22Rv1 (cell line): ENCODE results near the gene EMP3.

Experiments used
- H3K27ac ChIP-seq: fragments of 450-650 bp; 2 replicates; pipeline ENCODE4 v1.5.1; 2017
- ZFX ChIP-seq: fragments of 450-650 bp; IDR thresholded peaks from 2 replicates; pipeline ENCODE4 v1.6.1; 2017; ENCODE audit warnings: antibody characterized with exemption, borderline replicate concordance
- TF ChIP-seq, protein P1 (sequence below): fragments of 450-650 bp; IDR thresholded peaks from 2 replicates; pipeline ENCODE4 v1.5.1; 2017; ENCODE audit warnings: mild to moderate bottlenecking

EMP3 gene

DNA sequence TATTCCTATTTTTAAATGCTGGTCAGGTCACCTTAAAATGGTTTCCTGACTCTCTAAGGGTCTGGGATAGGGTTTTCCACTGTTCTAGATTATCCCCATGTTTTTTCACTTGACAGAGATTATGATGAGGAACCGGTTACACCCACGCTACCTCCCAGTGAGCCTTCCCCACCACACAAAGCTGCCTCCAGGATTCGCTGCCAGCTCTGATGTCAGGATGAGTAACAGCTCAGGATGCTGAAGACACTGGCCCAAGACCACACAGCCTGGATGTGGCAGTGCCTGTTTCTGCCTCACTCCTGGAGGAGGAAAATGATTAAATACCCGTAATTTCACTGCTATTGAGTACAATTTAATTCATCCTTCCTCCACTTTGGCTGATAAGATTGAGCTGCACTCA is 32.6 kb upstream of the EMP3 start:
- H3K27ac ChIP-seq = no peak overlapping the region
- TF ChIP-seq, protein P1, sequence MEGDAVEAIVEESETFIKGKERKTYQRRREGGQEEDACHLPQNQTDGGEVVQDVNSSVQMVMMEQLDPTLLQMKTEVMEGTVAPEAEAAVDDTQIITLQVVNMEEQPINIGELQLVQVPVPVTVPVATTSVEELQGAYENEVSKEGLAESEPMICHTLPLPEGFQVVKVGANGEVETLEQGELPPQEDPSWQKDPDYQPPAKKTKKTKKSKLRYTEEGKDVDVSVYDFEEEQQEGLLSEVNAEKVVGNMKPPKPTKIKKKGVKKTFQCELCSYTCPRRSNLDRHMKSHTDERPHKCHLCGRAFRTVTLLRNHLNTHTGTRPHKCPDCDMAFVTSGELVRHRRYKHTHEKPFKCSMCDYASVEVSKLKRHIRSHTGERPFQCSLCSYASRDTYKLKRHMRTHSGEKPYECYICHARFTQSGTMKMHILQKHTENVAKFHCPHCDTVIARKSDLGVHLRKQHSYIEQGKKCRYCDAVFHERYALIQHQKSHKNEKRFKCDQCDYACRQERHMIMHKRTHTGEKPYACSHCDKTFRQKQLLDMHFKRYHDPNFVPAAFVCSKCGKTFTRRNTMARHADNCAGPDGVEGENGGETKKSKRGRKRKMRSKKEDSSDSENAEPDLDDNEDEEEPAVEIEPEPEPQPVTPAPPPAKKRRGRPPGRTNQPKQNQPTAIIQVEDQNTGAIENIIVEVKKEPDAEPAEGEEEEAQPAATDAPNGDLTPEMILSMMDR = no peak
- TF ChIP-seq ZFX = no peak

DNA sequence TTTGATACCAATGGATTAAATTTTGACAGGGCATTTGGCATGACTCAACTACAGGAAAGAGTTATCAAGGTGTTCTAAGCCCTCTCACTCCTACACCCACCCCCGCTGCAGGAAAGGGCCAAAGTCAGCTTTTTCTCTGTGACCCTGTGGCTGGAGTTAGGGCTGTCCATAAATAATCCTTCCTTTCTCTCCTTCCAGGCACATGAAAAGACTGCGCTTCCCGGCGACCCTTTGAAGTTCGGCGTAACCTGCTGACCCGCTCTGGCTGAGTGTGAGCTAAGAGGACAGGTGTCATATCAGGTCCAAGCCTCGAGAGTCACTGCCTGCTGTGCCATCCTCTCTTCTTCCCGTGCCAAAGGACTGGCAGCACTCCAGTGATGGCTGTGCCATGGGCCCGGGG is 29.9 kb upstream of the EMP3 start:
- no peak overlapping the region for H3K27ac ChIP-seq
- TF ChIP-seq ZFX = no peak
- TF ChIP-seq, protein P1 = no peak

DNA sequence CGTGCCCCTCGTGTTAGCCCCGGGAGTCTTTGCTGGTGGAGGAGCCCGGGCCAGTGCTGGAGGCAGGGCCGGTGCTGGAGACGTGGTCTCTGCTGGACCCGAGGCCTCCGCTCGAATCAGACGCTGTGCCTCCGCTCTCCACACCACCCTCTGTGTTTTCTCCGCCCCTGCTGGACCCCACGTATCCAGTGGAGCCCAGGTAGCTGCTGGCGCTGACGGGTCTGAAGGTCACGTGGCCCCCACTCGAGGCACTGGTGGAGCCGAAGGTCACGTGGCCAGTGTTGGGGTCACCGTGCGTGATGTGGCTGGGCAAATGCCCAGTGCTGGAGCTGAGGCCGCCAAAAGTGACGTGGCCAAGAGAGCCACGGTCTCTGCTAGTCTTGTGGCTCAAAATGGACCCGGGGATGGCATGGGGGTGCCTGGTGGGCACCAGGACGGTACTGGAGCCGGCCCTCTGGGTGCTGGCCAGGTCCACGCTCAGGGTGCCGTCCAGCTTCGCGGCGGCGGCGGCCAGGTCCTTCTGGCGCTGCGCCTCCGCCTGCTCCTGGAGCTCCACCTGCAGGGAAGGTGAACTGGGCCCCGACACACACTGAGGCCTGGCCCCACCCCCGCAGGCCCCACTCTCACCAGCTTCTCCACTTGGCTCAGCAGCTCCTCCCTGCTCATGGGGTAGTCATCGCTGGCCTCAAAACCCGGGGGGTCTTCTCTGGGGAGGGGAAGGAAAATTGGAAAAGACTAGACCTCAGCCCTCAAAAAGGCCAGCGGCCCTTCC is 28.2 kb upstream of the EMP3 start:
- no peak for TF ChIP-seq ZFX
- TF ChIP-seq, protein P1 = no peak

DNA sequence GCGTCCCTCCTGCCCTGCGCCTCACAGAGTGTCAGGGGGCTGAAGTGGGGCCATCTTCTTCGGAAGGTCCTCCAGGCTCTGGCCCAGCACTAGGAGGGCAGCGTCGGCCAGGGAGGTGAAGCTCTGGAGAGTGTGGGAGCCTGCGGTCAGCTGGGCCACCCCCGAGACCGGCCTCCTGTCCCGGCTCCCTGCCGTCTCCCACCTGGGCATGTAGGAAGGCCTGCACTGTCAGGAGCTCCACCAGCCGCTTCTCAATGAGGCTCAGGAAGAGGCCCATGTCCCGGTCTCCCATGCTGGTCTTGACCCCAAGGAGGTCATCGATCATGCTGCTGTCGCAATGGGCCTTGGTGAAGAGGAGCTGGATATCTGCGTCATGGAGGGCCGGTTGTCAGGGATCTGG is 27.4 kb upstream of the EMP3 start:
- no peak overlapping the region for H3K27ac ChIP-seq
- TF ChIP-seq, protein P1 = no peak
- no peak for TF ChIP-seq ZFX

More for the DNA sequence above, 28.2 kb upstream of the EMP3 start:
- H3K27ac ChIP-seq = no peak overlapping the region

DNA sequence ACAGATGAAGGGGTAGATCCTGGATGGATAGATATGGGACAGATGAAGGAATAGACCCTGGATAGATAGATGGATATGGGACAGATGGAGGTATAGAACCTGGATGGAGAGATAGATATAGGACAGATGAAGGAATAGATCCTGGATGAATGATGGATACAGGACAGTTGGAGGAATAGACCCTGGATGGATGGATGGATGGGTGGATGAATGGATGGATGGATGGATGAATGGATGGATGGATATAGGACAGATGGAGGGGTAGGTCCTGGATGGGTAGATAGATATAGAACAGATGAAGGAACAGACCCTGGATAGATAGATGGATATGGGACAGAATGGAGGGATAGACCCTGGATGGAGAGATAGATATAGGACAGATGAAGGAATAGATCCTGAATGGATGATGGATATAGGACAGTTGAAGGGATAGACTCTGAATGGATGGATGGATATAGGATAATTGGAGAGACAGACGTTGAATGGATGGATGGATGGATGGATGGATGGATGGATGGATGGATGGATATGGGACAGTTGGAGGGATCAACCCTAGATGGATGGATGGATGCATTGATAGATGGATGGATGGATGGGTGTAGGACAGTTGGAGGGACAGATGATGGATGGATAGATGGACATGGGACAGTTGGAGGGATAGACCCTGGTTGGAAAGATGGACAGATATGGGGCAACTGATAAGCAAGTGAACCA is 23.3 kb upstream of the EMP3 start:
- H3K27ac ChIP-seq = no peak overlapping the region
- no peak for TF ChIP-seq ZFX
- TF ChIP-seq, protein P1 = no peak

DNA sequence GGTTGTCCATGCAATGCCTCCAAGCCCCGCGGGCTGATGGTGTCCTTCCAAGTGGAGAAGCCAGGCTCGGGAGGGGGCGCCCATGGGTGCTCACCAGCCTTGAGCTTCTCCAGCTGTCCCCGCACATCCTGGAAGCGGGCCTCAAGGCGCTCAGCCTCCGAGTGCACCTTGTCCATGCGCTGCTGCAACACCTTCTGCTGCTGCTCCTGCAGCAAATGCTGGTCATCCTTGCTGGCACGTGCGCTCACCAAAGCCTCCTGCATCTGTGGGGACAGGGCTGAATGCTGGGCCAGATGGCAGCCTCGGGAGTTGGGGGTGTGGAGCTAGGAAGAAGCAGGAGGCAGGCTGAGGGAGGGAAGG is 22.8 kb upstream of the EMP3 start:
- no peak overlapping the region for H3K27ac ChIP-seq
- TF ChIP-seq, protein P1 = no peak

DNA sequence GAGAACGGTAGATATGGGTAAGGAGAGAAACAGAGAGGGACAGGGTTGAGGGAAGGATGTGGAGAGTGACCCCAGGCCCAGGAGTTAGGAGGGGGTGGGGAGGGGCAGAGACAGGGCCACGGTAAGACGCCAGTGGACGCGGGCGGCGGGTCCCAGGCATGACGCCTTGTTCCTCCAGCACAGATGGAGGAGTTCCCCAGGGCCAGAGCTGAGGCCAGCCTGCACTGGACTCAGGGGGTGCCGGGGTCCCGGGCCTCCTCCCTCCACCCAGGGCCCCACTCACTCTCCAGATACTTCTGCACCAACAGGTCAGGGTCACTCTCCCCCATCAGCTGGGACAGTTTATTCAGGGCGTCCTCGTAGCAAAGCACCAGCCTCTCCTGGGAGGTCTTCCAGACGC is 22.0 kb upstream of the EMP3 start:
- TF ChIP-seq, protein P1 = no peak
- no peak for TF ChIP-seq ZFX
- H3K27ac ChIP-seq = no peak overlapping the region
